HL-60 (cell line): Measurements from ENCODE around the gene KDELR3.
A peak's percentile ranks its signal among the peaks of the same experiment; 100 is the strongest.

ENCODE experiments used
- CTCF ChIP-seq: IDR thresholded peaks from one replicate; pipeline ENCODE4 v1.5.1; 2011; ENCODE audit warnings: low read length, control low read depth, inconsistent platforms; ENCODE audit not compliant: insufficient read depth
- POLR2AphosphoS5 ChIP-seq: IDR thresholded peaks from 2 replicates; pipeline ENCODE4 v1.6.1; 2012; ENCODE audit warnings: low read depth
- REST ChIP-seq: IDR thresholded peaks from 2 replicates; pipeline ENCODE4 v1.6.1; 2012; ENCODE audit warnings: low read depth; ENCODE audit not compliant: insufficient replicate concordance
- SPI1 ChIP-seq: IDR thresholded peaks from 2 replicates; pipeline ENCODE4 v1.6.1; 2012; ENCODE audit warnings: low read depth, mild to moderate bottlenecking, borderline replicate concordance

GRCh38 chr22:38489142-38489541 lies 21.2 kb downstream of the KDELR3 start:
- no peak for TF ChIP-seq CTCF
- peak; percentile 22; the same call in 1 of the 2 replicates for TF ChIP-seq POLR2AphosphoS5
- no peak for TF ChIP-seq REST
- no peak for TF ChIP-seq SPI1
